ENCODE results near the gene CCL21. TPM values are rescaled to one million over a fixed set of nuclear protein-coding genes. Genes with fewer than 3 reads are reported as not detected.

CCL21 gene
- polyA plus RNA-seq, 3 donors = not detected

GRCh38 chr9:34688329-34689115, 21.4 kb downstream of the CCL21 start:
- H2AFZ ChIP-seq (ENCODE audit: insufficient read depth, low read depth, low read length, poor library complexity, severe bottlenecking) = no peak overlapping the region
- H3K4me1 Mint-ChIP-seq = peaks cover 34% of the 10 kb centered on the region
- H3K4me3 ChIP-seq (replicated peaks in 1 of 3; ENCODE audit: low read depth in 2 of 3, low read length in 3 of 3) = no peak overlapping the region
- H3K79me2 ChIP-seq (ENCODE audit: insufficient read depth, low read length) = no peaks in the 10 kb centered on the region
- H3K9ac ChIP-seq (ENCODE audit: insufficient read depth, low read length, poor library complexity, severe bottlenecking) = no peak overlapping the region
- no peaks in the 10 kb centered on the region for H3K36me3 Mint-ChIP-seq
- 100% methylated on average over 2 of the region's 5 CpGs for WGBS (ENCODE audit: insufficient coverage)
- no peaks in the 10 kb centered on the region for H3K36me3 ChIP-seq (replicated peaks in 1 of 2; ENCODE audit: control insufficient read depth in 1 of 2, insufficient read depth in 2 of 2, low read length in 2 of 2)
- peaks cover 29 to 32% of the 10 kb centered on the region in 2 donors for H3K4me1 ChIP-seq (ENCODE audit: control insufficient read depth in 1 of 2, insufficient read depth in 2 of 2, low read length in 2 of 2)
- peak overlapping the region in 3 of 7 donors; percentile 28 to 72 (median 32) for H3K27ac Mint-ChIP-seq
- H3K27ac ChIP-seq (ENCODE audit: low read depth in 1 of 2, low read length in 2 of 2) = no peak overlapping the region
- no peaks in the 10 kb centered on the region for H3K27me3 ChIP-seq (ENCODE audit: control insufficient read depth in 2 of 2, insufficient read depth in 2 of 2, low read length in 2 of 2)
- H3K27me3 Mint-ChIP-seq (ENCODE audit: low read depth in 3 of 3) = peaks cover 0 to 5% (median 3%) of the 10 kb centered on the region in 3 donors
- H4K20me1 ChIP-seq (ENCODE audit: insufficient read depth, low read length) = no peaks in the 10 kb centered on the region
- no peak for DNase-seq
- no peak overlapping the region for H3K4me3 Mint-ChIP-seq
- H3K4me2 ChIP-seq (replicated peaks; ENCODE audit: extremely low read depth, low read length, poor library complexity, severe bottlenecking) = no peak overlapping the region
- TF ChIP-seq, protein P1, sequence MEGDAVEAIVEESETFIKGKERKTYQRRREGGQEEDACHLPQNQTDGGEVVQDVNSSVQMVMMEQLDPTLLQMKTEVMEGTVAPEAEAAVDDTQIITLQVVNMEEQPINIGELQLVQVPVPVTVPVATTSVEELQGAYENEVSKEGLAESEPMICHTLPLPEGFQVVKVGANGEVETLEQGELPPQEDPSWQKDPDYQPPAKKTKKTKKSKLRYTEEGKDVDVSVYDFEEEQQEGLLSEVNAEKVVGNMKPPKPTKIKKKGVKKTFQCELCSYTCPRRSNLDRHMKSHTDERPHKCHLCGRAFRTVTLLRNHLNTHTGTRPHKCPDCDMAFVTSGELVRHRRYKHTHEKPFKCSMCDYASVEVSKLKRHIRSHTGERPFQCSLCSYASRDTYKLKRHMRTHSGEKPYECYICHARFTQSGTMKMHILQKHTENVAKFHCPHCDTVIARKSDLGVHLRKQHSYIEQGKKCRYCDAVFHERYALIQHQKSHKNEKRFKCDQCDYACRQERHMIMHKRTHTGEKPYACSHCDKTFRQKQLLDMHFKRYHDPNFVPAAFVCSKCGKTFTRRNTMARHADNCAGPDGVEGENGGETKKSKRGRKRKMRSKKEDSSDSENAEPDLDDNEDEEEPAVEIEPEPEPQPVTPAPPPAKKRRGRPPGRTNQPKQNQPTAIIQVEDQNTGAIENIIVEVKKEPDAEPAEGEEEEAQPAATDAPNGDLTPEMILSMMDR (IDR thresholded peaks at IDR 0.05) = no peak
- H3K9me3 Mint-ChIP-seq = peaks cover 0 to 1% (median 0%) of the 10 kb centered on the region in 7 donors
- intact Hi-C loops (cut with micrococcal nuclease) = no loop called here
- H3K9me3 ChIP-seq (replicated peaks in 1 of 2; ENCODE audit: control insufficient read depth in 1 of 2, insufficient read depth in 1 of 2, low read length in 2 of 2) = no peaks in the 10 kb centered on the region

DNA sequence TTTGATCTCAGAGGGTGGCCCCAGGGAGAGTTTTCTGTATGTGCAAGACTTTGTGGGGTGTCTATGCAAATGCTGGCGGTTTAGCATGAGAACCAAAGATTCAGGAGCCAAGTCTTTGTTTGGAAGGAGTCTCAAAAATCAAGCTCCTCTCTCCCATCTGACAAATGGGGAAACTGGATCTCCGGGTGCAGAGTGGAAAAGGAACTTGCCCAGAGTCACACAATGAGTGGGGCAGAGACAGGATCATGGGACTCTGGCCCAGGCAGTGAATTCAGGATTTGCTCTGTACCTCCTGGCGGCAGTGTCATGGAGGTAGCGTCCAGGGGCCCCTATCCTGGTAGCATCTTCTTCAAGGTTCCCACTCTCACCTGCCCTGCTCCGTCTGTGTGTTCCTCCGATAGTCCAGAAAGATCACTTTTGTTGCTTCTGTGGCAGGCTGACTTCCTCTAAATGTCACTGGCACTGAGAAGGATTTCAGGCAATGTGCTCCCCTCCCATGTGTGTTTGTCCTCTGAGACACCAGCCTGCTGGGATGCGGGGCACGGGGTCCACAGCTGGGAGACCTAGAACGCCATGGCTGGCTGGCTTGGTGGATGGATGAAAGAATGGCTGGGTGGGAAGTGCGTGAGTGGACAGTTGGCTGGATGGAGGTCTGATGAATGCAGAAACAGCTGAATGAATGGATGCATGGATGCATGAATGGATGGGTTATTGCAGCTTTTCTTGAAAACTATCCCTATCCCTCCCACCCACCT, 22.5 kb downstream of the CCL21 start:
- no peak overlapping the region for H3K27ac ChIP-seq (ENCODE audit: low read depth in 1 of 2, low read length in 2 of 2)
- H3K4me1 ChIP-seq (ENCODE audit: control insufficient read depth in 1 of 2, insufficient read depth in 2 of 2, low read length in 2 of 2) = peaks cover 29 to 32% of the 10 kb centered on the region in 2 donors
- H3K36me3 Mint-ChIP-seq = no peaks in the 10 kb centered on the region
- DNase-seq = no peak
- no peaks in the 10 kb centered on the region for H3K36me3 ChIP-seq (replicated peaks in 1 of 2; ENCODE audit: control insufficient read depth in 1 of 2, insufficient read depth in 2 of 2, low read length in 2 of 2)
- intact Hi-C loops (cut with micrococcal nuclease) = no loop called here
- H3K27ac Mint-ChIP-seq = peak overlapping the region in 1 of 7 donors; percentile 51
- WGBS (ENCODE audit: insufficient coverage) = 85% methylated on average over 7 of the region's 10 CpGs
- no peak overlapping the region for H3K9ac ChIP-seq (ENCODE audit: insufficient read depth, low read length, poor library complexity, severe bottlenecking)
- H3K4me3 Mint-ChIP-seq = no peak overlapping the region
- no peaks in the 10 kb centered on the region for H3K9me3 ChIP-seq (replicated peaks in 1 of 2; ENCODE audit: control insufficient read depth in 1 of 2, insufficient read depth in 1 of 2, low read length in 2 of 2)
- H3K27me3 ChIP-seq (ENCODE audit: control insufficient read depth in 2 of 2, insufficient read depth in 2 of 2, low read length in 2 of 2) = no peaks in the 10 kb centered on the region
- H3K4me3 ChIP-seq (replicated peaks in 1 of 3; ENCODE audit: low read depth in 2 of 3, low read length in 3 of 3) = no peak overlapping the region
- H2AFZ ChIP-seq (ENCODE audit: insufficient read depth, low read depth, low read length, poor library complexity, severe bottlenecking) = no peak overlapping the region
- no peak overlapping the region for H3K4me2 ChIP-seq (replicated peaks; ENCODE audit: extremely low read depth, low read length, poor library complexity, severe bottlenecking)
- peaks cover 0 to 4% (median 3%) of the 10 kb centered on the region in 3 donors for H3K27me3 Mint-ChIP-seq (ENCODE audit: low read depth in 3 of 3)
- no peaks in the 10 kb centered on the region for H3K79me2 ChIP-seq (ENCODE audit: insufficient read depth, low read length)
- H3K4me1 Mint-ChIP-seq = peaks cover 34% of the 10 kb centered on the region
- TF ChIP-seq, protein P1 (IDR thresholded peaks at IDR 0.05) = no peak
- no peaks in the 10 kb centered on the region for H4K20me1 ChIP-seq (ENCODE audit: insufficient read depth, low read length)
- H3K9me3 Mint-ChIP-seq = peaks cover 0 to 1% (median 0%) of the 10 kb centered on the region in 7 donors

All from CD14-positive monocyte (primary cell).